ENCODE data around the gene WASHC3. TPM values are rescaled to one million over a fixed set of nuclear protein-coding genes. Genes with fewer than 3 reads are reported as not detected.

WASHC3 gene
- total RNA-seq, 2 donors from 2014 or later: 18.5 to 32.7 TPM

- intact Hi-C loops (cut with DNase I): no loop called here
- Histone ChIP-seq H3K36me3 (replicated peaks in 1 of 2; ENCODE audit: insufficient read depth in 1 of 2, low read depth in 2 of 2) (peaks cover 0 to 1% of the 10 kb centered on the region in 2 donors), H3K4me1 (no peaks in the 10 kb centered on the region), H3K9me3 (no peaks in the 10 kb centered on the region), H3K27ac (no peak overlapping the region), H3K4me3 (no peak overlapping the region), H3K27me3 (no peaks in the 10 kb centered on the region)
- ATAC-seq (no peak), DNase-seq (no peak)
- 90 to 96% methylated on average over 3 of the region's 3 CpGs for WGBS, 2 donors
- TF ChIP-seq POLR2A (IDR thresholded peaks at IDR 0.05) (no peak), CTCF (IDR thresholded peaks at IDR 0.05) (no peak)
Observed at GRCh38 chr12:102009796-102010195, 52.0 kb downstream of the WASHC3 start.

GRCh38 chr12:102008615-102009126 is 53.1 kb downstream of the WASHC3 start:
- no peak for TF ChIP-seq CTCF (IDR thresholded peaks at IDR 0.05)
- no peak for TF ChIP-seq POLR2A (IDR thresholded peaks at IDR 0.05)
- H3K4me3 ChIP-seq: no peak overlapping the region
- DNase-seq (no peak), ATAC-seq (no peak)
- intact Hi-C loops (cut with DNase I): no loop called here
- no peaks in the 10 kb centered on the region for H3K4me1 ChIP-seq
- no peaks in the 10 kb centered on the region for H3K27me3 ChIP-seq
- WGBS, 2 donors: 77 to 81% methylated on average over 1 of the region's 1 CpG
- H3K36me3 ChIP-seq (replicated peaks in 1 of 2; ENCODE audit: insufficient read depth in 1 of 2, low read depth in 2 of 2): peaks cover 0 to 1% of the 10 kb centered on the region in 2 donors
- no peaks in the 10 kb centered on the region for H3K9me3 ChIP-seq
- no peak overlapping the region for H3K27ac ChIP-seq

- intact Hi-C loops (cut with DNase I): no loop called here
- H3K4me3 ChIP-seq: no peak overlapping the region
- H3K27ac ChIP-seq: no peak overlapping the region
- no peaks in the 10 kb centered on the region for H3K36me3 ChIP-seq (replicated peaks in 1 of 2; ENCODE audit: insufficient read depth in 1 of 2, low read depth in 2 of 2)
- ATAC-seq (no peak), DNase-seq (no peak)
- no peaks in the 10 kb centered on the region for H3K9me3 ChIP-seq
- TF ChIP-seq POLR2A (IDR thresholded peaks at IDR 0.05) (no peak), CTCF (IDR thresholded peaks at IDR 0.05) (no peak)
- WGBS, 2 donors: 64 to 69% methylated on average over 5 of the region's 5 CpGs
- H3K4me1 ChIP-seq: no peaks in the 10 kb centered on the region
- H3K27me3 ChIP-seq: no peaks in the 10 kb centered on the region
Observed at GRCh38 chr12:102005256-102005655, 56.5 kb downstream of the WASHC3 start.

GRCh38 chr12:101997102-101997501 is 64.7 kb downstream of the WASHC3 start:
- no peak overlapping the region for H3K4me3 ChIP-seq
- no peak overlapping the region for H3K27ac ChIP-seq
- DNase-seq (no peak), ATAC-seq (no peak)
- no peaks in the 10 kb centered on the region for H3K9me3 ChIP-seq
- TF ChIP-seq POLR2A (IDR thresholded peaks at IDR 0.05) (no peak), CTCF (IDR thresholded peaks at IDR 0.05) (no peak)
- no peaks in the 10 kb centered on the region for H3K36me3 ChIP-seq (replicated peaks in 1 of 2; ENCODE audit: insufficient read depth in 1 of 2, low read depth in 2 of 2)
- no peaks in the 10 kb centered on the region for H3K27me3 ChIP-seq
- H3K4me1 ChIP-seq: no peaks in the 10 kb centered on the region
- intact Hi-C loops (cut with DNase I): no loop called here
- WGBS, 2 donors: 72 to 93% methylated on average over 5 of the region's 5 CpGs

- Histone ChIP-seq H3K4me3 (no peak overlapping the region), H3K4me1 (no peaks in the 10 kb centered on the region), H3K27ac (no peak overlapping the region), H3K27me3 (no peaks in the 10 kb centered on the region), H3K36me3 (replicated peaks in 1 of 2; ENCODE audit: insufficient read depth in 1 of 2, low read depth in 2 of 2) (no peaks in the 10 kb centered on the region), H3K9me3 (no peaks in the 10 kb centered on the region)
- WGBS, 2 donors: 44 to 46% methylated on average over 4 of the region's 4 CpGs
- ATAC-seq (no peak), DNase-seq (no peak)
- intact Hi-C loops (cut with DNase I): no loop called here
- TF ChIP-seq POLR2A (IDR thresholded peaks at IDR 0.05): no peak
- no peak for TF ChIP-seq CTCF (IDR thresholded peaks at IDR 0.05)
Observed at GRCh38 chr12:101995684-101996083, 66.1 kb downstream of the WASHC3 start.
